HG03442 (cell line): ENCODE data around the gene LEPROT.

ENCODE experiments used
- ATAC-seq: cut with Tn5 transposase; IDR thresholded peaks from one replicate; pipeline ENCODE4 v1.9.1; 2021; ENCODE audit warnings: mild to moderate bottlenecking, moderate library complexity; ENCODE audit not compliant: unreplicated experiment

The LEPROT gene

GRCh38 chr1:65471861-65472332 lies 51.4 kb downstream of the LEPROT start:
- ATAC-seq, result no peak

- no peak for ATAC-seq
These were observed 55.9 kb downstream of the LEPROT start for GRCh38 chr1:65476327-65476726.

GRCh38 chr1:65477414-65478378 lies 57.2 kb downstream of the LEPROT start:
- no peak for ATAC-seq

GRCh38 chr1:65478379-65479026 lies 58.0 kb downstream of the LEPROT start:
- ATAC-seq, result no peak

- ATAC-seq, result no peak
These were observed 59.2 kb downstream of the LEPROT start for GRCh38 chr1:65479554-65480204.

- ATAC-seq, result no peak
These were observed 60.4 kb downstream of the LEPROT start for GRCh38 chr1:65480684-65481405.

GRCh38 chr1:65483993-65484754 lies 63.7 kb downstream of the LEPROT start:
- no peak for ATAC-seq
